ENCODE data around the gene FTHL17.

FTHL17 gene

GRCh38 chrX:31071725-31072124, at the start of gene FTHL17:
FTHL17 (minus strand) TSS chrX:31072041; CDS start chrX:31071953, 88 bp downstream.
- DNase-seq = no peak

DNA sequence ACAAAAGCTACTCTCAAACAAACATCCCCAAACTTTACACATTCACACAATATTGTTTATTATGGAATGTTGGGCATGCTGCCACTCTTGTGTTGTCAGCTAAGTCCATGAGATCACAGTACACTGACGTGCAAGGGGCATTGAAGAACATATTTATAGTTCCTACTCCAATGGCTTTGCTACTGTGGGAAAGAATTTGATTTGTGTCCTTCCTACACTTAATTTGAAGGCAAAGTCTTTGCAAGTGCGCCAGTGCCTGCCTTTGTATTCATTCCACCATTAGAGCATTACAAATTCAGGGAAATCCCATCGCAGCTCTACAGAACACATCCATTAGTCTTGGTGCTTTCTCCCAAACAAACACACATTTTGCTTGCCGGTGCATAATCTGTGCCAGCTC, 45.4 kb upstream of the FTHL17 start:
- DNase-seq = no peak

DNA sequence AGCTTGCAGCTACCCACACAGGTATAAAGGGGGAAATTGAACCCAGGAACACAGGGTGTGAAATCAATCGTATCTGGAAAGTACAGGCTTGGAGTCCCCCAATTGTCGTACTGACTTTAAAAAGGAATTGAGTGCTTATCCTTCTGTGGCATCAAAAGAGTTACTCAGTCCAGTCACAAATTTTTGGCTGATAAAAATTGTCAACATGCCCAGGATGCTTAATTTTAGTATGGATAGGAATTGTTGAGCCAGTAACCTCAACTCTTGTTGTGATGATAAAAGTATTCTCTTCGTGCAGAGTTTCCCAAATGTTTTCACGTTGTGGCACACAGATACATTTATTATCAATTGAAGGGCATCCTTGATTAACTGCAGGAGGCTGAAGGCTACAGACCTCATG, 43.6 kb upstream of the FTHL17 start:
- no peak for DNase-seq

- DNase-seq = no peak
These were observed 43.0 kb upstream of the FTHL17 start for GRCh38 chrX:31114858-31115257.

- DNase-seq = no peak
These were observed 40.6 kb upstream of the FTHL17 start for GRCh38 chrX:31112226-31112999.

- DNase-seq = no peak
These were observed 38.8 kb upstream of the FTHL17 start for GRCh38 chrX:31110657-31111056.

DNA sequence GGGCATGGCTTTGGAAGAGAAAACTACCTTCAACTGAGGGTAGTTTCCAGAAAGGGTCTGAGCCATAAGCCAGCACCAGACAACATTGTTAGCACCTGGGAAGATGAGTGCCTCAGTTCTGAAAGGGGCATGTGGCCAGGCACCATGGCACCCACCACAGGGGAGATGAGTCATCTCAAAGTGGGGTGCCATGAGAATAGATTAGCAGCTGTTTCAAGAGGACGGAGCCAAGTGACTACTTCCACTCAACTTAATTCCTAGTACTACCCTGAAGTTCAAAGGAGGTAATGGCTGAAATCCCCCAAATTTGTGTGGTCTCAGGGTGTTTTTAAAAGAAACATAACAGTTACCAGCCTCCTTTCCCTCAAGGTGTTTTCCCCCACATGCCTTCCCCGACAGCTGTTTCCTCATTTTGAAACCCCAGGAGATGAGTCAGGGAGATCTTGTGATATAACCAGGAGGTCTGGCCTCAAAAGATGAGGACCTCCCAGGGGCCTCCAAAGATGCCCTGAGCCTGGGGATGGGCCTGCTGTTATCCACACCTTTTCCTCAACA, 27.8 kb upstream of the FTHL17 start:
- no peak for DNase-seq

DNA sequence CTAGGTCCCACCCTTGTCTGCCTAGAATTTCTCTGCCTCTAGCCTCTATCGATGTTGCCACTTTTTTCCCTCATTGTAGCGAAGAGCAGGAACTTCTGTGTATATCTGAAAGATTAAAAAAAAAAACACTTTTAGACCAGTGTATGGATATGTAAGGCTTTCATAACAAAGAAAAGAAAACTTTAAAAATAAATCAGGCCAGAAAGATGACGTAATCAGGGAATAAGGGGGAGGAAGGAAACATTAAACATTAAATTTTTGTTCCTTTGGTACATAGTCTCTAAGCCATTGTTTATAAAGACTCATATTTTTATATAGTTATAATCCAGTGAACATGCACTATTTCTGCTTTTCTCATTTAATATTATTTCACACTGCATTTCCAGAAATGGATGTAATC, 26.2 kb upstream of the FTHL17 start:
- DNase-seq = no peak

GRCh38 chrX:31093639-31093975, 21.8 kb upstream of the FTHL17 start:
- no peak for DNase-seq

DNA sequence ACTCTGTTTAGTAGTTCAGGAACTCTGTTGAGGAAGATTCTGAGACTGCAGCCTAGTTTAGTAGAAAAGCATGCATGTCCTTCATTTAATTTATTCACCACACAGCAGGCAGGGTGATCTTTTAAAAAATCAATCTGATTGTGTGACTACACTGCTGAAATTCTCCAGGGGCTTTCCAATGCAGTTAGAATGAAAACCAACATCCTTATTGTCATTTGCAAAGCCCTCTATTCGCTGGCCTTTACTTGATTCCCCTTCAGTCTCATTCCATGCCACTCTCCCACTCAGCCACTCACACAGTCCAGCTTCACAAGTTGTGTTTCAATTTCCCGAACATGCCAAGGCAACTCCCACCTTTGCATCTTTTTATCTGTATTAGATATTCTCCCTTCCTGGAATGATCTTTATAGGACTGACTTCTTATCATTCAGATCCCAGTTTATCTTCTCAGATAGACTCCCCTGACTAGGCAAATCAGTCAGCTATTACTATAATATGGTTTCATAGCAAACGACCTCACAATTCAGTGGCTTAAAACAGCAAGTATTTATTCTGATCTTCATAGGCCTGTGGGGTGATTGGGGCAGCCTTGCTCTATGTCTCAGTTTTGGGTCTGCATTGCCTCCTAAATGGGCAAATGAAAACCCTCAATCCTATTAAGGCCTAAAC, 21.3 kb upstream of the FTHL17 start:
- no peak for DNase-seq

GRCh38 chrX:31092476-31092875, 20.6 kb upstream of the FTHL17 start:
- peak in 1 of 2 experiments; percentile 2 for DNase-seq

DNA sequence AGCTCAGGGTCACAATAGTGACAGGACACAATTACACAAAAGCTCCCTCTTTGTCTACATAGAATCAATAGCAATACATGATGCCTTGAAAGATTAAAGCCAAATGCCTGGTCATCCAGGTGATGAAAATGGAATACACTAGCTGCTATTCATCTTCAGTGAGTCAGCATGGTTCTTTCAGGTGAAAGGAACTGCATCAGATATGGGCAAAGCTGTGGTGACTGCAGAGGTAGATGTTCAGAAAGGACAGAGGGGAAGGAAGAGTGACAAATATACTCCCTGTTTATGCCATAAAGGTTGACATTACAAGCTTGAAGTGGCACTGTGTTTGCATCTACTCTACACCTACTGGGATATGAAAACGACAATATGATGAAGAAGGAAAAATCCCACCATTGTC, 20.0 kb upstream of the FTHL17 start:
- DNase-seq = no peak

GRCh38 chrX:31074522-31074921, 2.7 kb upstream of the FTHL17 start:
- DNase-seq = no peak

DNA sequence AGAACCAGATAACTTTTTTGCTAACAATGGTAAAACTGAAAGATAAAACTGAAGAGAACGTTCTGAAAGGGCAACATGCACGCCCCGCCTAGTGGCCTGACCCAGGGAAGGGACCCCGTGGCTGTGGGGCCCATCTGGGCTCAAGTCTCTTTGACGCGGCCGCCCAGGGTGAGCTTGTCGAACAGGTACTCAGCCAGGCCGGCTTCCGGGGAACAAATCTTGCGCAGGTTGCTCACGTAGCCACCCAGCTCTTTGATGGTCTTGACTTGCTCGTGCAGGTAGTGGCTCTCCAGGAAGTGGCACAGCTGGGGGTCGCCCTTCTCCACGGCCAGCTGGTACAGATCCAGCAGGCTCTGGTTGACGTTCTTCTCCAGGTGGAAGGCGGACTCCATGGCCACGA, 579 bp downstream of the FTHL17 start:
- DNase-seq = no peak

GRCh38 chrX:31070057-31070468, 1.8 kb downstream of the FTHL17 start:
- DNase-seq = no peak

DNA sequence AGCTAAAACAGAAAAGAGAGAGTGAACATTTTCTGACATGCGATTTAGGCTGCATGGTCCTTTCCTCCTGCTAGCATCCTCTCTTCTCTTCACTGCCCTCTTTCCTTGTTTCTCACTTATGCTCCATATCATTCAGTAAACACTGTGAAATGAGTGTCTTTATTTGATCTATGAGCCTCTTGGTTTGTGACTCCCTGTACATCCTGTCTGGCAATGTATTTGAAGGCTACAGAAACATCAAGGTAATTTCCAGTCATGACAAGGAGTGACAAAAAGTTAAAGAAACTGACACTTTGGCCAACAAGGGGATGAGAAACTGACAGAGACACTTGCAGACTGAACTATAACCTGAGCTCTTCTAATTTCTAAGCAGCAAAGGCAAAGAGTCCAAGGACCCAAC, 8.7 kb downstream of the FTHL17 start:
- DNase-seq = no peak

- no peak for DNase-seq
These were observed 10.8 kb downstream of the FTHL17 start for GRCh38 chrX:31061091-31061490.

GRCh38 chrX:31060016-31060415, 11.8 kb downstream of the FTHL17 start:
- no peak for DNase-seq

GRCh38 chrX:31058284-31058683, 13.6 kb downstream of the FTHL17 start:
- no peak for DNase-seq

DNA sequence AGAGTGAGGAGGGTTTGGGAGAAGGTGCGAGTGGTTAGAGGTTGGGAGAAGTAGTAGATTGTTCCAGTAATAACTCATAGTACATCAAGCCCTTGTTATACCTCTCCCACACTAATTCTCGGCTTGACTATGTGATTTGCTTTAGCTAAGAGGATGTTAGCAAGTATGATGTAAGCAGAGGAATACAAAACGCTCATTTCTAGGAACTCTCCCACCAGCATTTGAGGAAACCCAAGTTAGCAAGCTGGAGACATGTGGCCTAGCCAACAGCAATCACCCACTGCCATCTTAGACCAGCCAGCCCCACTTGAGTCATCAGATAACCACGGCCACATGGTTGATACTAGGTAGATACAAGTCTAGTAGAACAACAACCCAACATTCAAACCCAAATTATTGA, 14.2 kb downstream of the FTHL17 start:
- DNase-seq = no peak

- no peak for DNase-seq
These were observed 14.6 kb downstream of the FTHL17 start for GRCh38 chrX:31057291-31057690.

DNA sequence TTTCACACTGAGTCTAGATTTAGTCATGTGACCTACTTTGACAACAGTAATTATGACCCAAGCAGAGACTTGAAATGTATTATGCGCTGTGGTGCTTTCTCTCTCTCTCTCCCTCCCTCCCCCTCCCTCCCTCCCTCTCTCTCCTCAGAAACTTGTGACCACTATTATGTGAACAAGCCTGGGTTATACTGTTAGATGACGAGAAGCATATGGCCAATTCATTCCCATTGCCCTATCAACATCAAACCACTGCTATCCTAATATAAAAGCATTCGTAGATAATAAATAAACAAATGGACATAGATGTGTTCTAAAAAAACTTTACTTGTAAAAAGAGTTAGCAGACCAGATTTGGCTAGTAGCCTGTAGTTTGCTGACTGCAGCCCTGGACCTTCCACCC, 18.2 kb downstream of the FTHL17 start:
- DNase-seq = no peak

GRCh38 chrX:31039327-31039711, 32.5 kb downstream of the FTHL17 start:
- no peak for DNase-seq

DNA sequence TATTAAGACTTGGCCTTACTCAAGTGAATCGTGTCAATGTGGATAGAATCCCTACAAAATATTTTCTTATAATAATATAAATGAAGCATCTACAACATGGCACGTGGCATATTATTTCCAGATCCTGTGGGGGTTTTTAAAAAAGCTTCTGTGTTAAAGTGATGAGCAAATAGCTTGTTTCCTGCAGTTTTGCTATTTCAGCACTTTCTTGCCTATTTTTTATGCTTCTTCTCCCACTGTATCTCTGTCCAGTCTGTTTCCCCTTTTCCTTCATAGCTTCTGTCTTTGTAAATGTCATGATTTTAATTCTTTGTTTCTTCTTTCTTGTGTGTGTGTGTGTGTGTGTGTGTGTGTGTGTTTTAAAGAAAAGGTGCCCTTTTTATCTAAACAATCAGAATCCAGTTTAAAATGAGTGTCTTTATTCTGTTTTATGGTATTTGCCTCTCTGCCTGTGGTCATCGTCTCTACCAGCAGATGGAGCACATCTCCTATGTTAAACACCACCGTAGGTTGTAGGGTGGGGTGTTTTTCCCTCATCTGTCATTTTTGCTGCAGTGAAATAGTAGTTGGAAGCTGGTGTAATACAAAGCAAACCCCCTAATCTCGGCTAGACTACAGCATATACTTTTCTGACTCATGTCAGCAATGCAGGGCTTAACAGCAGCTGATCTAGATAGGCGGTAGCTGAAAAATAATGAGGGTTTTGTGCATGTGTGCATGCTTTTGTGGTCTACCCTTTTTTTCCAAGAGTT, 33.1 kb downstream of the FTHL17 start:
- peak in 1 of 2 experiments; percentile 46 for DNase-seq
